GM21360 (cell line): ENCODE data around the gene SERPING1.

Experiments
- ATAC-seq: cut with Tn5 transposase; IDR thresholded peaks from one replicate; pipeline ENCODE4 v1.9.1; 2021; ENCODE audit warnings: mild to moderate bottlenecking, moderate library complexity; ENCODE audit not compliant: unreplicated experiment

The SERPING1 gene

GRCh38 chr11:57597461-57597915 lies at the start of gene SERPING1:
Gene SERPING1 (plus strand): TSS chr11:57597685. CDS start chr11:57598271, 586 bp downstream.
- no peak for ATAC-seq

- peak; percentile 81 for ATAC-seq
Measured at GRCh38 chr11:57547854-57548377, 49.6 kb upstream of the SERPING1 start.

GRCh38 chr11:57549983-57550382 lies 47.5 kb upstream of the SERPING1 start:
- ATAC-seq = no peak

DNA sequence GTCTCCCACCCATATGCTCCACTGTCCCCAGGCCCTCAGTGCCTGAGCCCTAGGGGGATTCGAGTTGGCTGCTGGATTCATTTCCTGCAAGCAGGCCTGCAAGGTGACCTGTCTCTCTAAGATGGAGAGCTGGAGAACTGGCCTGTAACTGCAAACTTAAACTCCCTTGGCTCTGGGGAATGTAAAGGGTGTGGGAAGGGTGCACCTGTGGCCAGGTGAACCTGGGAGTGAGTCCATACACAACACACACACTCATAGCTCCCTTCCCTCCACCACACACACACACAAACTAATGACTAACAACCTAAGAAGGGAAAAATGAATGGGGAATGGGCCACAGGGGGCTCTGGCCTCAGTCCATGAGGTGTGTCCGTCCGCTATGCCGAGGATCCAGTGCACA lies 45.5 kb upstream of the SERPING1 start:
- no peak for ATAC-seq

- ATAC-seq = no peak
Measured at GRCh38 chr11:57552479-57552878, 45.0 kb upstream of the SERPING1 start.

- ATAC-seq = no peak
Measured at GRCh38 chr11:57555393-57555792, 42.1 kb upstream of the SERPING1 start.

- ATAC-seq = no peak
Measured at GRCh38 chr11:57556041-57556440, 41.4 kb upstream of the SERPING1 start.

- no peak for ATAC-seq
Measured at GRCh38 chr11:57560146-57560545, 37.3 kb upstream of the SERPING1 start.

DNA sequence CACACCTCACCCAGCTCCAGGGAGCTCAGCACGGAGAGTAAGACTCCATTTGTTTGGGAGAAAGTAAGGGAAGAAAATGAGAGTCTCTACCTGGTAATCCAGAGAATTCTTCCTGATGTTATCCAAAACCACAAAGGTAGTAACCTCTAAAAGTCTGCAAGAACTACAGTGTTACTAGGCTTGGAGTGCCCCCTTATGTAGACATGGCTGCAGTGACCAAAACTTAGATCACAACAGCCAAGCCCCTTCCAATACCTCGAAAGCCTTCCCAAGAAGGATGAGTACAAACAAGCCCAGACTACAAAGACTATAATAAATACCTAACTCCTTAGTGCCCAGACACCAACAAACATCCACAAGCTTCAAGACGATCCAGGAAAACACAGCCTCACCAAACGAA lies 34.9 kb upstream of the SERPING1 start:
- no peak for ATAC-seq

- ATAC-seq = peak; percentile 60
Measured at GRCh38 chr11:57566005-57566904, 31.2 kb upstream of the SERPING1 start.

DNA sequence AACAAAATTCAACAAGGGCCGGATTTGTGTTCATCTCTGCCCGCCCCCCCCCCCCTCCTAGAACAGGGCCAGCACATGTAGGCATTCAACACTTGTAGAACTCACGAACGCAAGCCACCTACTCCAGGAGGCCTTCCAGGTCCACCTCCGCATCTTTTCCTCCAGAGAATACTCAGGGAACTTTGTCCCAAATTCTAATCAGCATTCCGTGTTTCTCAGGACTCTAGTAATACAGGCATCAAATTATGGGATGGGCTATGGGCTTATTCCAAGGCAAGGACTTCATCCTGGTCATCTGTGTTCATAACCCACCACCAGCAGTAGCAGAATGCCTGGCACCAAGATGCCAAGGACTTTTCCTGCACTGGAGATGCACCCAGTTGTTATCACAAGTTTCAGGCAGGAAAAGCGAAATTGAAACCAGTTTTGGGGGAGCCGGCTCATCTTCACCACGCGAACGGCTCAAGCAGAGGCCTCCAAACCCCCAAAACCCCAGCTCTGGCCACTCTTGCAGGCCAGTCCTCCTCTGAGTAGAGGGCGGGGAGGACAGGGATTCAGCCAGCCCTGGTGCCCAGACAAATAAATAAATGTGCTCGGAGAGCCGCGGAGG lies 30.5 kb upstream of the SERPING1 start:
- no peak for ATAC-seq

- peak; percentile 47 for ATAC-seq
Measured at GRCh38 chr11:57567515-57568329, 29.8 kb upstream of the SERPING1 start, which contains the start of gene UBE2L6. Gene UBE2L6 (minus strand): TSS chr11:57567672. CDS start chr11:57567611, 61 bp downstream.

DNA sequence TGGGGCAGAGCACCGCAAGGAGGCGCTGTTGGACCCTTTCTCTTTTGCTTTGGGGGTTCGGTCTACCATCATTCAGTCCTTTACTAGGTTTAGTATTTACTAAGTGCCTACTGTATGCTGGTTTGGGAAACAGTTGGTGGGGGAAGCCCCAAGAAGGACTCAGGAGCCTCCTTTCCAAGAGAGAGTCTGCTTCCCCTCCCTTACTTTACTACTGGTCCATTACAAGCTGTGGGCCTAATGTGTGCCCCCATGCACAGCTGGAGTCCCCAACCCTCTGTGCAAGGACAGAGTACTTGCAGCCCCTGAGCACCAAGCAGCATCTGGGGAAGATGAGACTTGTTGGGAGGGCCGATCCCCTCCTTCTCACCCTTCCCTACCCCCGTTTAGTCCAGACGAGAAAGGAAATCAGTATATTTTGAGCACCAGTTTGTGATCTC lies 29.1 kb upstream of the SERPING1 start:
- ATAC-seq = peak; percentile 70

GRCh38 chr11:57571606-57572005 lies 25.9 kb upstream of the SERPING1 start:
- ATAC-seq = no peak

- no peak for ATAC-seq
Measured at GRCh38 chr11:57574061-57574460, 23.4 kb upstream of the SERPING1 start.

- ATAC-seq = no peak
Measured at GRCh38 chr11:57584341-57584740, 13.1 kb upstream of the SERPING1 start.

DNA sequence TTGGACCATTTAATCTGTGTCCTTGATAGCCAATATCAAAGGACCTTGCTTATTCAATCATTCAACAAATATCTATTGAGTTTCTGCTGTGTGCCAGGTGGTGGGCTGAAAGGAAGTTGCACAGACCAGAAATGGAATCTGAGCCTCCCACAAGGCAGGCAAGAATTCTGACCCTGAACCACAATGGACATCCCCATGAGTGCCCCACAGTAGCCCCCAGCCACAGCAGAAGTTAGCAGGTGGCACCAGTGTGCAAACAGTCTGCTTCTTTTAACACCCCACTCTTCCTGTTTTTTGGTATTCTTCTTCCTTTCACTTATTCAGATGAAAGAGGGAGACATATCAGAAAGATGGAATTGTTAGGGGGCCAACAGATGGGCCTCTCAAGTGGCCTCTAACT lies 12.2 kb upstream of the SERPING1 start:
- ATAC-seq = no peak

DNA sequence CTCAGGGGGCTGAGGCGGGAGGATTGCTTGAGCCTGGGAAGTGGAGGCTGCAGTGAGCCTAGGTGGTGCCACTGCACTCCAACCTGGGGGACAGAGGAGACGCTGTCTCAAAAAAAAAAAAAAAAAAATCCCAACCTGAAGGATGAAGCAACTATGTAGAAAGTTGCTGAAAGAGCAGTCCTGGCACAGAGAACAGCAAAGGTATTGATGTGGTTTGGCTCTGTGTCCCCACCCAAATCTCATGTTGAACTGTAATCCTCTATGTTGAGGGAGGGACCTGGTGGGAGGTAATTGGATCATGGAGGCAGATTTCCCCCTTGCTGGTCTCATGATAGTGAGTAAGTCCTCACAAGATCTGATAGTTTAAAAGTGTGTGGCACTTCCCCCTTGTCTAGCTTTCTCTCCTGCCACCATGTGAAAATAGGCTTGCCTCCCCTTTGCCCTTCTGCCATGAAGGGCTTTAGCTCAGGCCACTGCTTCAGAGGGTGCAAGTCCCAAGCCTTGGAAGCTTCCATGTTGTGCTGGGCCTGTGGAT lies 10.7 kb upstream of the SERPING1 start:
- ATAC-seq = no peak

GRCh38 chr11:57588046-57588710 lies 9.3 kb upstream of the SERPING1 start:
- no peak for ATAC-seq

GRCh38 chr11:57596266-57596885 lies 1.1 kb upstream of the SERPING1 start:
- ATAC-seq = no peak
